B cell (primary cell): ENCODE measurements around the gene DIS3L2. TPM values are rescaled to one million over a fixed set of nuclear protein-coding genes. Genes with fewer than 3 reads are reported as not detected.

Experiments used
- ATAC-seq: fragments of 200-7000 bp; cut with Tn5 transposase; one replicate; pipeline ENCODE4 v1.10.0; 2021; ENCODE audit warnings: low read depth, mild to moderate bottlenecking, moderate number of reproducible peaks, moderate library complexity
- CTCF ChIA-PET: fragments of 350-600 bp; sonication (Branson Sonifier 250); formaldehyde crosslinking; loops from one replicate; lab custom pipeline; 2021; ENCODE audit warnings: antibody characterized with exemption, inconsistent platforms; lab: Charles Lee
- POLR2A ChIA-PET: fragments of 350-600 bp; sonication (Branson Sonifier 250); formaldehyde crosslinking; loops from one replicate; lab custom pipeline; 2021; ENCODE audit warnings: antibody characterized with exemption; lab: Charles Lee
- DNase-seq: peaks from one replicate; pipeline ENCODE4 v3.0.0; 2013
- H2AFZ ChIP-seq: 2 replicates; pipeline ENCODE4 v1.6.1; 2012; ENCODE audit warnings: mild to moderate bottlenecking, low read depth, low read length; ENCODE audit not compliant: insufficient read depth, poor library complexity, severe bottlenecking
- H3K27ac ChIP-seq, 2 donors: 1 replicate in 1 of 2; 2 replicates in 1 of 2; pipeline ENCODE4 v1.5.1; 2012 to 2013; ENCODE audit warnings: low read length in 2 of 2, mild to moderate bottlenecking in 2 of 2, moderate library complexity in 1 of 2
- H3K27me3 ChIP-seq, 4 experiments: fragments of 200-600 bp in 1 of 4; sonication (generic) in 1 of 4; replicated peaks in 1 of 4; 1 replicate in 2 of 4; 2 replicates in 2 of 4; pipeline versions ENCODE4 v1.6.1 to v1.7.0; 2013 to 2016; ENCODE audit warnings: low read length in 3 of 4, mild to moderate bottlenecking in 2 of 4, mixed read lengths in 1 of 4, moderate library complexity in 1 of 4; ENCODE audit not compliant: insufficient read depth in 4 of 4, control insufficient read depth in 3 of 4; ENCODE audit errors: control extremely low read depth in 1 of 4
- H3K36me3 ChIP-seq, 2 experiments: replicated peaks in 1 of 2; 1 replicate in 1 of 2; 2 replicates in 1 of 2; pipeline versions ENCODE4 v1.6.1 to v1.7.1; 2013; ENCODE audit warnings: low read length in 1 of 2; ENCODE audit not compliant: insufficient read depth in 2 of 2, control insufficient read depth in 1 of 2; ENCODE audit errors: control extremely low read depth in 1 of 2, extremely low read depth in 1 of 2
- H3K4me1 ChIP-seq, 2 donors: fragments of 200-600 bp in 1 of 2; sonication (generic) in 1 of 2; 1 replicate in 1 of 2; 2 replicates in 1 of 2; pipeline versions ENCODE4 v1.5.1 to v1.6.1; 2013 to 2017; ENCODE audit warnings: low read length in 2 of 2; ENCODE audit not compliant: control insufficient read depth in 2 of 2, insufficient read depth in 2 of 2
- H3K4me2 ChIP-seq: replicated peaks from 2 replicates; pipeline ENCODE3; 2012; ENCODE audit warnings: mild to moderate bottlenecking, low read depth, low read length; ENCODE audit not compliant: poor library complexity, severe bottlenecking
- H3K4me3 ChIP-seq, 5 experiments: fragments of 200-600 bp in 1 of 5; sonication (generic) in 1 of 5; 1 replicate in 3 of 5; 2 replicates in 2 of 5; pipeline versions ENCODE4 v1.5.1 to v1.7.0; 2011 to 2016; ENCODE audit warnings: low read length in 4 of 5, mild to moderate bottlenecking in 4 of 5, low read depth in 2 of 5, control low read depth in 1 of 5, moderate library complexity in 1 of 5; ENCODE audit not compliant: insufficient read depth in 1 of 5; ENCODE audit errors: control extremely low read depth in 1 of 5, extremely low read depth in 1 of 5
- H3K79me2 ChIP-seq: fragments of 200-600 bp; sonication (generic); one replicate; pipeline ENCODE4 v1.6.0; 2016; ENCODE audit warnings: low read length; ENCODE audit not compliant: control insufficient read depth, insufficient read depth
- H3K9ac ChIP-seq: fragments of 200-600 bp; sonication (generic); 2 replicates; pipeline ENCODE4 v1.6.1; 2017; ENCODE audit warnings: mild to moderate bottlenecking, low read length, moderate library complexity
- H3K9me3 ChIP-seq, 3 donors: one replicate each; pipeline versions ENCODE4 v1.6.1 to v1.7.1; 2013; ENCODE audit warnings: low read length in 2 of 3; ENCODE audit not compliant: control insufficient read depth in 2 of 3, insufficient read depth in 1 of 3; ENCODE audit errors: control extremely low read depth in 1 of 3
- H4K20me1 ChIP-seq: 2 replicates; pipeline ENCODE4 v1.6.0; 2012; ENCODE audit warnings: mild to moderate bottlenecking, low read length; ENCODE audit not compliant: insufficient read depth, control insufficient read depth, poor library complexity, severe bottlenecking
- H3K27ac Mint-ChIP-seq: one replicate; pipeline ENCODE4 v1.8.0; 2021; ENCODE audit warnings: mixed read lengths
- H3K27me3 Mint-ChIP-seq: one replicate; pipeline ENCODE4 v1.8.0; 2021; ENCODE audit warnings: mixed read lengths
- H3K4me1 Mint-ChIP-seq: one replicate; pipeline ENCODE4 v1.8.0; 2021; ENCODE audit warnings: mixed read lengths
- H3K4me3 Mint-ChIP-seq: one replicate; pipeline ENCODE4 v1.8.0; 2021; ENCODE audit warnings: mixed read lengths
- H3K9me3 Mint-ChIP-seq: one replicate; pipeline ENCODE4 v1.8.0; 2022; ENCODE audit warnings: mixed read lengths; ENCODE audit not compliant: insufficient read depth
- EZH2 ChIP-seq: IDR thresholded peaks from 2 replicates; pipeline ENCODE4 v1.6.1; 2012; ENCODE audit warnings: borderline replicate concordance, low read depth, mild to moderate bottlenecking, moderate library complexity, low read length; ENCODE audit not compliant: insufficient read depth, poor library complexity, severe bottlenecking
- WGBS: methylation state at CpG from one replicate; pipeline ENCODE4 v1.1.5; 2013; ENCODE audit warnings: missing lambda C conversion rate; ENCODE audit not compliant: insufficient coverage; 5-methylcytosine and 5-hydroxymethylcytosine counted together
- intact Hi-C: fragments of 100-400 bp; cut with micrococcal nuclease; formaldehyde crosslinking; loops from one replicate; pipeline ENCODE4 v1.10.0; 2022
- polyA plus RNA-seq: library from polyadenylated mRNA; depleted of rRNA; stranded (reverse); fragments of >200 nt; gene quantifications from 2 replicates; pipeline ENCODE4 v1.2.3, GENCODE V29; 2012
- total RNA-seq, 2 donors: library from RNA; stranded (reverse); fragments of 120-200 nt in 1 of 2; gene quantifications; 1 replicate in 1 of 2; 2 replicates in 1 of 2; pipeline versions ENCODE4 v1.2.3 to v1.2.4, GENCODE V29; 2013 to 2022
- TF ChIP-seq, protein P1 (sequence below): fragments of 200-600 bp; IDR thresholded peaks from one replicate; pipeline ENCODE4 v1.8.0; 2022; ENCODE audit warnings: antibody characterized with exemption, mild to moderate bottlenecking

The DIS3L2 gene
- total and polyA plus RNA-seq, 2 donors (not counting 1 experiment from before 2014, with no cell fraction given) = 34.5 to 70.1 TPM

GRCh38 chr2:232321156-232321816 is 359.8 kb downstream of the DIS3L2 start:
- no peaks in the 10 kb centered on the region for H3K9me3 ChIP-seq
- no peak overlapping the region for H2AFZ ChIP-seq
- POLR2A ChIA-PET = no interaction called here
- Mint-ChIP-seq H3K27ac (no peak overlapping the region), H3K9me3 (no peaks in the 10 kb centered on the region), H3K27me3 (no peaks in the 10 kb centered on the region), H3K4me1 (peaks cover 7% of the 10 kb centered on the region), H3K4me3 (no peak overlapping the region)
- CTCF ChIA-PET = interaction anchor here (1.0 to 5.1 kb wide), 4 partner anchors 10 to 324 kb away, joined by 3 to 26 read pairs (median 4); no protein-coding TSS in a partner anchor
- H4K20me1 ChIP-seq = peaks cover 10% of the 10 kb centered on the region
- H3K79me2 ChIP-seq = no peaks in the 10 kb centered on the region
- DNase-seq (no peak), ATAC-seq (no peak)
- no peaks in the 10 kb centered on the region for H3K27me3 ChIP-seq
- 93% methylated on average over 12 of the region's 18 CpGs for WGBS
- no peak overlapping the region for H3K9ac ChIP-seq
- no peak overlapping the region for H3K27ac ChIP-seq
- no peak overlapping the region for H3K4me3 ChIP-seq
- intact Hi-C loops = no loop called here
- TF ChIP-seq, protein P1, sequence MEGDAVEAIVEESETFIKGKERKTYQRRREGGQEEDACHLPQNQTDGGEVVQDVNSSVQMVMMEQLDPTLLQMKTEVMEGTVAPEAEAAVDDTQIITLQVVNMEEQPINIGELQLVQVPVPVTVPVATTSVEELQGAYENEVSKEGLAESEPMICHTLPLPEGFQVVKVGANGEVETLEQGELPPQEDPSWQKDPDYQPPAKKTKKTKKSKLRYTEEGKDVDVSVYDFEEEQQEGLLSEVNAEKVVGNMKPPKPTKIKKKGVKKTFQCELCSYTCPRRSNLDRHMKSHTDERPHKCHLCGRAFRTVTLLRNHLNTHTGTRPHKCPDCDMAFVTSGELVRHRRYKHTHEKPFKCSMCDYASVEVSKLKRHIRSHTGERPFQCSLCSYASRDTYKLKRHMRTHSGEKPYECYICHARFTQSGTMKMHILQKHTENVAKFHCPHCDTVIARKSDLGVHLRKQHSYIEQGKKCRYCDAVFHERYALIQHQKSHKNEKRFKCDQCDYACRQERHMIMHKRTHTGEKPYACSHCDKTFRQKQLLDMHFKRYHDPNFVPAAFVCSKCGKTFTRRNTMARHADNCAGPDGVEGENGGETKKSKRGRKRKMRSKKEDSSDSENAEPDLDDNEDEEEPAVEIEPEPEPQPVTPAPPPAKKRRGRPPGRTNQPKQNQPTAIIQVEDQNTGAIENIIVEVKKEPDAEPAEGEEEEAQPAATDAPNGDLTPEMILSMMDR = no peak
- no peak for TF ChIP-seq EZH2
- peaks cover 0 to 5% of the 10 kb centered on the region in 2 experiments for H3K36me3 ChIP-seq
- H3K4me1 ChIP-seq = peaks cover 2 to 3% of the 10 kb centered on the region in 2 donors
- H3K4me2 ChIP-seq = no peak overlapping the region

DNA sequence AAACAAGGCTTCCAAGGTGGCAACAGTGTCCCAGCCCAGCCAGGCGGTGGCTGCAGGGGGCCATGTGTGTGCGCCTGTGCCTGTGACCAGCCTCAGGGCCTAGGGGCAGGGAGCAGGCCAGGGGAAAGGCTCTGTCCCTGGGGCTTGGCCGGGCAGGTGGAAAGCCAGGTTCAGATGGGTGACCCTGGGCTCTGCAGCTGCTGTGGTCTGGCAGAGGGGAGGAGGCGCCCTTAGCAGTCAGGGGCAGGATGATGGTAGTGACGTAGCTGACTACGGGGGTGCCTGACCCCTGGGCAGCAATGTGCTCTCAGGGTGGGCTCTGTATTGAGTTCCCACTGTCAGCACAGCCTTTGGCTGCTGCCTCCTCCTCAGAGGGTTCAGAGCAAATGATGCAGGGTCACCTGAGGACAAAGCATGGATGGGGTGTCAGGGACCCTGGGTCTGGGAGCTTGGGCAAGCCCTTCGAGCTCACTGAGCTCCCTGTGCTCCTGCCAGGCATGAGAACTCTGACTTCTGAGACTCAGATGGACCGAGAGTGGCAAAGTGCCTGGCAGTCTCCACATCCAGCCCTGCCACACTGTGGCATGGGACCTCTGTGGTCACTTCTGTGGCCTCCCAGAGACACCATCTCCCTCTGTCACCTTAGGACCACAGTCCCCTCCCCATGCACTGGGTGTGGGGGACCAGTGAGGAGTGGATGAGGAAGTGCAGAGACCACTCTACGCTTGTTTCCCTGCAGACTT is 360.5 kb downstream of the DIS3L2 start:
- no peaks in the 10 kb centered on the region for H3K9me3 Mint-ChIP-seq
- Histone ChIP-seq H3K4me3 (no peak overlapping the region), H2AFZ (no peak overlapping the region), H3K4me1 (no peaks in the 10 kb centered on the region), H3K9me3 (no peaks in the 10 kb centered on the region), H3K36me3 (peaks cover 0 to 5% of the 10 kb centered on the region in 2 experiments), H3K27ac (no peak overlapping the region), H3K79me2 (no peaks in the 10 kb centered on the region), H4K20me1 (peaks cover 17% of the 10 kb centered on the region), H3K27me3 (no peaks in the 10 kb centered on the region), H3K4me2 (no peak overlapping the region), H3K9ac (no peak overlapping the region)
- no peak overlapping the region for H3K27ac Mint-ChIP-seq
- TF ChIP-seq, protein P1 = no peak
- TF ChIP-seq EZH2 = no peak
- 93% methylated on average over 9 of the region's 9 CpGs for WGBS
- ATAC-seq = no peak
- H3K4me3 Mint-ChIP-seq = no peak overlapping the region
- ChIA-PET POLR2A (no interaction called here), CTCF (interaction anchor here (1.2 to 5.1 kb wide), 2 partner anchors 11 to 14 kb away, joined by 3 to 26 read pairs; no protein-coding TSS in a partner anchor)
- H3K4me1 Mint-ChIP-seq = peaks cover 3% of the 10 kb centered on the region
- no peaks in the 10 kb centered on the region for H3K27me3 Mint-ChIP-seq
- DNase-seq = no peak
- intact Hi-C loops = no loop called here
